NCI-H2081 treated with DMSO at 0.1 percent for 48 hours (cell line): ENCODE data around the gene TRAIP.
A peak's percentile ranks its signal among the peaks of the same experiment; 100 is the strongest.
"Not testable (repeated sequence)": the region's sequence is repeated elsewhere in the genome, so short reads cannot be mapped to it uniquely, and the experiment has no call there.

Source experiments
- DNase-seq: peaks from one replicate; lab custom pipeline; 2025; lab: John Stamatoyannopoulos, UW

Gene TRAIP

DNA sequence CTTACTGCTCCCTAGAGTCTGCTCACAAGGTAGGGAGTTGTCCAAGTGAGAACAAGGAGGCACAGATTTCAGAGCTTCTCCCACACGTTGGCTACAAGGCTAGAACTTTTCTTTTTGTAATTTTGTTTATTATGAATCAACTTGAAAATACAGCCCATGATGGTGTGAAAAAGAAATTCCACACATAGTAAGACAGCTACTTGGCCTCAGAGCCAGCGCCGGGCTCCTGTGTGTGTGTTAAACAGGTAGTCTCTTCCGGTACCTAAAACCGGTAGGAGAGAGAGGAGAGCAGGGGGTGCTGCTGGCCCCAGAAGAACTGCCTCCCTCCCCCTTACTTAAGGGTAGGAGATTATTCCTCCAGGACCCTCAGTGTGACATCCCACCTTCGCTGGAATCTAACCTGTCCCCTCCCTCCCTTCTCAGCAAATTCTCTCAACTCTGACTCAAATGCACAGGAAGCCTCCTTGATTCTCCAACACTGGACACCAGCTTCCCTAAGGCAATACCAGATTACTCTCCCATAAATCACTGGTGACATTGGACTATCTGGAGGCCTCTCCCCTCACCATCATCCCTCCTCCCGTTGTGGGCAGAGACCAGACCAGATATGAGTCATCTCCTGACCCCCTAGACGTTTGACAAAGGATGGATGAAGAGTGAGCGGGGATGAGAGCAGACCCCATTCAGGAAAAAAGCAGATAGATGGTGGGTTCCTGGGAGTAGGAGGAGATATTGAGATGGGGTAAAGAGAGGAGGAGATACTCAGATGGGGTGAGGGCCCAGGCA lies 65.5 kb downstream of the TRAIP start:
- no peak for DNase-seq

DNA sequence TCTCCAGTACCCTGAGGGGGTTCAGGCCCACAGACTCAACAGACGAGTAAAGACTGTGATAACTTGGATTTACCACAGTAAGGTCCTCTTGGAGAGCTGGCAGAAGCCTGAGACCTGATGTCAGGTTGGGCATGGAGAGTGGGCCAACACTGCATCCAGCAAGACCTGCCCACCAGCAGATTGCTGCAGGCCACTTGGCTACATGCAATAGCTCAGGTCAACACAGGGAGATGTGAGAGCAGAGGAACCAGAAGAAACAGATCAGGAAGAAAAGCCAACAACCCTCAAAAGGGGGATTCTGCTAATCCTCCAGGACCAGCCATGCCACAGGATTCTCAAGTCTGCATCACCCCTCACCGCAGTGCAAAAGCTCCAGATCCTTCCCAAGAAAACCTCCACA lies 68.3 kb downstream of the TRAIP start:
- no peak for DNase-seq

DNA sequence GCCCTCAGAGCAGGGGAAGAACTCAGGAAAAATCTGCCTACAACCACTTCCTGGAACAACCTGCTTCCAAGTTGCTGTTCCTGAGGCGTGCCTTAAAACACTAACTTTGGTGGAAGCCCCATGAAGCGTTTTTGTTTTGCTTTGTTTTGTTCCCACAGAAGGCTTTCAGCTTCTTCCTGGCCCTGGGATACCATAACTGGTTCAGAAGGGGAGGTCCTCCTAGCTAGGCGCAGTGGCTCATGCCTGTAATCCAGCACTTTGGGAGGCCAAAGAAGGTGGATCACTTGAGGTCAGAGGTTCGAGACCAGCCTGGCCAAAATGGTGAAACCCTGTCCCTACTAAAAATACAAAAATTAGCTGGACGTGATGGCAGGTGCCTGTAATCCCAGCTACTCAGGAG lies 68.8 kb downstream of the TRAIP start:
- DNase-seq, result no peak

DNA sequence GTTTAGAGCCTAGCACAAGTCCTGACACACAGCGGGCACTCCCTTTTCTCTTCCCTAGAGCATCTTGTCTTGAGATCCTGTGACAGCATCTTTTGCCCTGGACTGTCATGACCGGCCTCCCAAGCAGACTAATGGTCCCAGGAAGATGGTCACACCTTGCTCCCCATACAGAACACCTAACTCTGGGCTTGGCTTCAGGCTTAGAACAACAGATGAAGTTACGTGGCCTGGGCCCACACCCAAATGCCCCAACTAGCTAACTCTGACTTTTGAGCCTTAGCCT lies 69.2 kb downstream of the TRAIP start:
- DNase-seq, result no peak

DNA sequence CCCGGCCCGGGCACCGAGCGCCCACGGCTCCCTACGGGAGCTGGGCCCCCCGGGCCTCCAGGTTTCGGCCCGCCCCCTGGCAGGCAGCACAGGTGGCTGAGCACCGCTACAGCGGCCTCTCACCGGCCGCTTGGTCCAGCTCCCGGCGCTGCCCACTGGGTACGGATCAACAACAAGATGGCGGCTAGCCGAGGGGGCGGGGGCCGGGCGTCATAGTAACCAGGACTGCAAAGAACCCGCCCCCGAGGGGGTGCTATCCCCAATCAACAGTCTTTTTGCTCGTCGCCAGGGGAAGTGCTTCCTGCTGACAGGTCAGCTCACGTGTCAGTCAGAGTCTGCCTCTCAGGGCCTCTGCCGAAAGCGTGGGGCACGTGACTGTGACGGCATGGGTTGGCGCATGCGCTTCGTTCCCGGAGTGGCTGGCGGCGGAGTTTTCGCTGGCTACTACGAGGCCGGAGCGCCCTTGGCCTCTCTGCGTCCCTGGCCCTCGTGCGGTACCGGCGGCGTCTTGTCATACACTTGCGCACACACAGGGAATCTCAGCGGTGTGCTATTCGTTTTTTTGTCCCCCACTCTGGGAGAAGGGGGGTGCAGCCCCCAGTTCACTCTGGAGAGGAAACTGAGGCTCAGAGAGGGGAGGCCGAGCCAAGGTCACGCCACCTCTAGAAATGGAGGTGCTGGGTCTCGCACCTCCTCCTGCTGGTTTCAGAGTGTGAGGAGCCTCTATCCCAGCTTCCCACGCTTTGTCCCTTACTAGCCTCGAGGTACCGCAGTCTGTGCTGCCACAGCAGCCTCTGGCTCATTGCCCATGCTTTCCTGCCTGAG lies 69.8 kb downstream of the TRAIP start, which contains the start of gene IP6K1:
IP6K1 (minus strand) TSS at position 186 of the 825 bp plus-strand sequence. CDS start 38,502 bp downstream, outside the sequence.
- DNase-seq, result peak; percentile 94

DNA sequence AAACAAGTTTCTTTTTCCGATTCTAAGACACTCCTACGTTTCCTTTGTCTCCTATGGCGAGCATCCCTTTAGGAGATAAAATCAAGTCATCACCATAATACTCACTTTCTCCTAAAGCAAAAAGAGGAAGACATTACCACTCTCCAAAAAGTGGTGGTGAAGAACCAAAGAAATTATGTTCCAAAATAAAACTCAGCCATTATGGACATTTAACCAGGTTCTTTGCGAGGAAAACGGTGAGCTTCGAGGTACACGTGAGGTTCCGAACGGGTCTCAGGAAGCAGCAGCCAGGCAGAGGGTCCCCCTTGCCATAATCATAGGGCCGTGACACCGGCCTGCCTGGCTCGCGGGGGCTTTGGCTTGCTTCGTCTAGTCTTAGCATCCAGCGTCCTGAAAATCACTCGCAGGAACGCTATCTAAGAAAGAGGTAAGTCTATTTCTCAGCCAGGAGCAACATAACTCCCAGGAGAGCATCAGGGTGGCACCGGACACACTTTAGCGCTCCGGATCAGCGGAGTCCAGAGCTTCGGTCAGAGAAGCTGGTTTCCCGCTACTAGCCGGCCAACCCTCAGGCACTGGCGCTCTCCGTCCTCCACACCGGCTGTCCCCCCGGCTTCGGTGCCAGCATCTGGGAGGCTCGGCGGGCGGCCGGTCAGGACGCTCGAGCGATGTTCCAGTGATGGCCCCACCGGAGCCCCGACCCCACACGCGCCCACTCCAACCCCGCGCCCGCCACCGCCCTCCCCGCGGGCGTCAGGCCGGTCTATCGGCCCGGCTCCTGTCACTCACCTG lies 70.6 kb downstream of the TRAIP start:
- no peak for DNase-seq

DNA sequence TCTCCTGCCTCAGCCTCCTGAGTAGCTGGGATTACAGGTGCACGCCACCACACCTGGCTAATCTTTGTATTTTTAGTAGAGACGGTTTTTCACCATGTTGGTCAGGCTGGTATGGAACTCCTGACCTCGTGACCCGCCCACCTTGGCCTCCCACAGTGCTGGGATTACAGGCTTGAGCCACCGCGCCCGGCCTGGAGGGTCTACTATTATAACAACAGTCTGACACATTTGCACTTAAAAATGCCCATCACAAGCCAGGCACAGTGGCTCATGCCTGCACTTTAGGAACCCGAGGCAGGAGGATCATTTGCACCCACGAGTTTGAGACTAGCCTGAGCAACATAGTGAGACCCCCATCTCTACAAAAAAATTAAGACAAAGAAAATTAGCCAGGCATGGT lies 74.1 kb downstream of the TRAIP start:
- DNase-seq, result not testable (repeated sequence)

DNA sequence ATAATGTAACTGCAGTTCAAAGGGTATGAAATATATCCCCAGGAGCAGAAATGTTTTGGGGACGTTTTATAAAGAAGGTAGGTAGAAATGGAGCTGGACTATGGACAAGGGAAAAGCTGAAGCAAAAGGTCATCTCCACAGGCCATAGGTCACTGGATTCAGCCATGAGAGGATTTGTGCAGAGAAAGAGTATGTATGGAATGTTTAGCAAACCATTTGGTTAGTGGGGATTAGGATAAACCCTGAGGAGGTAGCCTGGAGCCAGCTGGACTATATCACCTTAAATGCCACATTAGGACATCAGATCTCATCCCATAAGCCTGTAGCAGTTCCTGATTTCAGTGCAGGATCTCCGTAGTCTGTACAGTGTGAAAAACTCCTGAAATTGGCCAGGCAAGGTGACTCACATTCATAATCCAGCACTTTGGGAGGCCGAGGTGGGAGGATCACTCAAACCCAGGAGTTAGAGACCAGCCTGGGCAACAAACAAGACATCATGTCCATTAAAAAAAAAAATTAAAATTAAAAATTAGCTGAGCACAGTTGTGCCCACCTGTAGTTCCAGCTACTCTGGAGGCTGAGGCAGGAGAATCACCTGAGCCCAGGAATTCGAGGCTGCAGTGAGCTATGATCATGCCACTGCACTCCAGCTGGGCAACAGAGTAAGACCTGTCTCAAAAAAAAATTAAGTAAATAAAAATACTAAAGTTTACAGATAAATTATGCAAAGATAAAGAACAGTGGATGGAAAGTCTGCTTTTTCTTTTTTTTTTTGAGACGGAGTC lies 74.8 kb downstream of the TRAIP start:
- no peak for DNase-seq

DNA sequence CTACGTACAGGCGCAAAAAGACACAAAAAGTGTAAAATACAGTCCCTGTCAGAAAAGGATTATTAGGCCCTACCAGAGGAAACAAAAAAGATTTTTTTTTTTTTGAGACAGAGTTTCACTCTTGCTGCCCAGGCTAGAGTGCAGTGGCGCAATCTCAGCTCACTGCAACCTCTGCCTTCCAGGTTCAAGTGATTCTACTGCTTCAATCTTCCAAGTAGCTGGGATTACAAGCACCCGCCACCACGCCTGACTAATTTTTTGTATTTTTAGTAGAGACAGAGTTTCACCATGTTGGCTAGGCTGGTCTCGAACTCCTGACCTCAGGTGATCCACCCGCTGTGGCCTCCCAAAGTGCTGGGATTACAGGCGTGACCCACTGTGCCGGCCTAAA lies 75.4 kb downstream of the TRAIP start:
- not testable (repeated sequence) for DNase-seq

DNA sequence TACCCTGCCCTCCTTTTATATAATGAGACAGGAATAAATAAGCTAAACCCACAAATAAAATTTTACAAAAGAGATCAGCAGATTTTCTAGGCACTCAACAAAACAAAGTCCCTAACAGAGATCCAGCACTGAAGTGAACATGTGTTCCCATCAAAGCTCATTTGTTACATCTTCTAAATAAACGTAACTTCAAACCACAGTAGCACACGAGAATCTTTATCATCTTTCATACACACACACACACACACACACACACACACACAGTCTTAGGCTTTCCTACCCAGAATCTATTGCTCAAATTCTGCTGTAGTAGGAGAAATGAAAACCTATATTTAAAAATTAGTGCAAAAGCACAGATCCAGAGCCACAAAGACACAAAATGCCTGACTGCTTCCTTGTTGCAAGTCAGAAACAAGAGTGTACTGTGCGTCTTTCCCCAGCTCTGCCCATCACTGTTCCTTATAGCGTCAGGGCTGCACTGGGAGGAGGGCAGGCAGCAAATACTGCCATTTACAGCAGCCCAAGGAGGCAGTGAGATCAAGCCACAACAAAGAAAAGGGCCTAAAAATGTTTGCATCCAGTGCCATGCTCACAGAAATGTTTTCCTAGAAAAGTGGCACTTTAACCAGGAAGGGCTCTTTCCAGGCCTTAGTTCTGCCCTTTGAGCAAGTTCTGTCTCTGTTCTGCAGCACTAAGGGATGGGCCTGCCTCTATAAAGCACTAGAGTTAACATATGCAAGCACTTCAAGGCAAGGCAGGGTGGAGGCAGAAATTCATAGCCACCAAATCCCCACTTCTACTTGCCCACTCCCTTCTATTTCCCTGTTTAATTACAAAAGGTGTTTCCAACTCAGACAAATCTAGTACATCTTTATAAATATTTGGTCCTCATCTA lies 76.0 kb downstream of the TRAIP start:
- no peak for DNase-seq

DNA sequence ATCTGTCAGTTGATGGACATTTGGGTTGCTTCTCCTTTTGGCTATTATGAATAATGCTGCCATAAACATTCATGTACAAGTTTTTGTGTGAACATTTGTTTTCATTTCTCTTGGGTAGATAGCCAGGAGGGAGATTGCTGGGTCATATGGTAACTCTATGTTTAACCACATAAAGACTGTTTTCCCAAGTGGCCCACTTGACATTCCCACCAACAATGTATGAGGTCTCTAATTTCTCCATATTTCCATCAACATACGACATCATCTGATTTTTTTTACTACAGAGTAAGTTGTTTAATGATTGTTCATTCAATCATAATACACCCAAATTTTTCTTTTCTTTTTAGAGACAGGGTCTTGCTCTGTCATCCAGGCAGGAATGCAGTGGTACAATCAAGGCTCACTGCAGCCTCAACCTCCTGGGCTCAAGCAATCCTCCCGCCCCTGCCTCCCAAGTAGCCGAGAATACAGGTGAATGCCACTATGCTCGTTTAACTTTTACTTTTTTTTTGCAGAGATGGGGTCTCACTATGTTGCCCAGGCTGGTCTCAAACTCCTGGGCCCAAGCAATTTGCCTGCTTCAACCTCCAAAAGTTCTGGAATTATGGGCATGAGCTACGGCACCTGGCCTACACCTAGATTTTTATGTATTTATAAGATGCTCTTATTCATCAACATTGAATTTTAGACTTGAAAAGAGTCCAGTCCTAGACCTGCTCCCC lies 76.8 kb downstream of the TRAIP start:
- DNase-seq, result no peak
